ENCODE results near the gene ABHD16B.

DNA sequence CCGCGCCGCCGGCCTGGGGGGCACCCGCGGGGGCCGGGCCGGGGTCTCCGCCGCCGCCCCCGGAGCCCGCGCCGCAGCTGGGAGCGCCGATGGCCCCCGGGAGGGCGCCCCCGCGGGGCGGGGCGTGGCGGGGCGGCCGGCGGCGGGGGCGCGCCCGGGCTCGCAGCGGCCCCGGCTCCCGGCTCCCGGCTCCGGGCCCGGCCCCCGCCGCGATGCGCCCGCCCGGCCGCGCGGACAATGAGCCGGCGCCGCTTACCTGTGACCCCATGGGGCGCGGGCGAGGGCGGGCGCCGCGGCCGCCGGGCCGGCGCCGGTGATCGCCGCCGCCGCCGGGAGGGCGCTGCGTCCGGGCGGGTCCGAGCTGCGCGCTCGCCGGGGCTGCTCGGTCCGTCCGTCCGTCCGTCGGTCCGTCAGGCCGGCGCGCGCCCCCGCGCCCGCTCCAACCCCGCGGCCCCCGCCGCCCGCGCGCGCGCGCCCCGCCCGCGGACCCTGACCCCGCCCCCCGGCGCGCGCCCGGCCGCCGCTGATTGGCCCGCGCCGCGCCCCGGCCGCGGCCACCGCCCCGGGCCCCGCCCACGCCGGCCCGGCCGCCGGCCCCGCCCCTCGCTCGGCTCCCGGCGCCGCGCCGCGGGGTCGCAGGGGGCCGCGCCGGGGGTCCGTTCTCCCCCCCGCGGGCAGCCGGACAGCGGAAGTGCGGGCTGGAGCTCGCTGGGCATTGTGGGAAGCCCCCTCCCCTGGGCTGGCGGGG lies 30.3 kb upstream of the ABHD16B start, which contains the start of gene ZBTB46:
- no peak for TF ChIP-seq ZFP3 (CRISPR knock-in tag; IDR thresholded peaks at IDR 0.05)
- no peak for TF ChIP-seq TSHZ2 (CRISPR knock-in tag; IDR thresholded peaks at IDR 0.05)
- no peak for TF ChIP-seq ZC3H10 (CRISPR knock-in tag; IDR thresholded peaks at IDR 0.05)
- TF ChIP-seq RARB (CRISPR knock-in tag; IDR thresholded peaks at IDR 0.05), result no peak
- TF ChIP-seq CREB5 (CRISPR knock-in tag; IDR thresholded peaks at IDR 0.05; ENCODE audit: low read depth), result no peak

Data from SK-N-SH treated with all-trans-retinoic acid at 6 μM for 48 hours (cell line).